Measurements from ENCODE around the gene TTC9. TPM values are rescaled to one million over a fixed set of nuclear protein-coding genes. Genes with fewer than 3 reads are reported as not detected.

TTC9 gene
- total RNA-seq = 1.3 and 4.3 TPM in 2 replicates
- 1.9 and 2.0 TPM in 2 replicates for polyA plus RNA-seq
- 1.4 and 1.7 TPM in 2 replicates for polyA plus RNA-seq (2012)
- 0.63 and 1.9 TPM in 2 replicates for polyA minus RNA-seq (ENCODE audit: low replicate concordance)

- Histone ChIP-seq H3K9me3 (ENCODE audit: control insufficient read depth, insufficient read depth, low read depth, low read length) (no peaks in the 10 kb centered on the region), H3K79me2 (ENCODE audit: control insufficient read depth, insufficient read depth, low read length) (no peaks in the 10 kb centered on the region), H3K4me3 (replicated peaks in 1 of 4; ENCODE audit: control extremely low read depth in 1 of 4, insufficient read depth in 1 of 4, low read depth in 3 of 4, low read length in 4 of 4) (peak within 1 kb of the TSS; percentile 33 to 58 (median 54)), H3K27ac (ENCODE audit: insufficient read depth, low read length) (no peak within 1 kb of the TSS), H3K4me1 (ENCODE audit: control insufficient read depth, extremely low read depth, insufficient read depth, low read length) (no peaks in the 10 kb centered on the region), H3K9ac (ENCODE audit: insufficient read depth, low read length) (peak within 1 kb of the TSS; percentile 7), H3K4me2 (ENCODE audit: extremely low read depth, insufficient read depth, low read length) (peak within 1 kb of the TSS; percentile 82), H3K27me3 (ENCODE audit: control insufficient read depth, insufficient read depth, low read length) (peaks cover 34% of the 10 kb centered on the region), H3K36me3 (ENCODE audit: control insufficient read depth, insufficient read depth, low read length) (no peaks in the 10 kb centered on the region), H2AFZ (ENCODE audit: low read length) (peak within 1 kb of the TSS; percentile 30), H4K20me1 (ENCODE audit: control insufficient read depth, extremely low read depth, insufficient read depth, low read length) (no peaks in the 10 kb centered on the region)
- no peak for DNase-seq (ENCODE audit: low read depth in 2 of 2)
- no peak for TF ChIP-seq CTCF (conservative IDR thresholded peaks at IDR 0.05 in 1 of 2, IDR thresholded peaks at IDR 0.05 in 1 of 2; ENCODE audit: low read depth in 1 of 2, low read length in 2 of 2)
- no peak for TF ChIP-seq EZH2 (IDR thresholded peaks at IDR 0.05; ENCODE audit: low read length, missing control alignments)
Measured at GRCh38 chr14:70641548-70642302, at the start of gene TTC9. TSS of gene TTC9 (plus strand) at chr14:70641916. CDS start at chr14:70642130, 214 bp downstream.

GRCh38 chr14:70594461-70594860 is 47.3 kb upstream of the TTC9 start:
- Histone ChIP-seq H4K20me1 (ENCODE audit: control insufficient read depth, extremely low read depth, insufficient read depth, low read length) (no peaks in the 10 kb centered on the region), H3K9me3 (ENCODE audit: control insufficient read depth, insufficient read depth, low read depth, low read length) (no peaks in the 10 kb centered on the region), H2AFZ (ENCODE audit: low read length) (no peak overlapping the region), H3K27me3 (ENCODE audit: control insufficient read depth, insufficient read depth, low read length) (no peaks in the 10 kb centered on the region), H3K9ac (ENCODE audit: insufficient read depth, low read length) (no peak overlapping the region), H3K4me2 (ENCODE audit: extremely low read depth, insufficient read depth, low read length) (no peak overlapping the region), H3K79me2 (ENCODE audit: control insufficient read depth, insufficient read depth, low read length) (peaks cover 23% of the 10 kb centered on the region), H3K4me1 (ENCODE audit: control insufficient read depth, extremely low read depth, insufficient read depth, low read length) (peaks cover under 1% of the 10 kb centered on the region), H3K4me3 (replicated peaks in 1 of 4; ENCODE audit: control extremely low read depth in 1 of 4, insufficient read depth in 1 of 4, low read depth in 3 of 4, low read length in 4 of 4) (no peak overlapping the region), H3K27ac (ENCODE audit: insufficient read depth, low read length) (no peak overlapping the region), H3K36me3 (ENCODE audit: control insufficient read depth, insufficient read depth, low read length) (peaks cover 2% of the 10 kb centered on the region)
- DNase-seq (ENCODE audit: low read depth in 2 of 2) = no peak
- TF ChIP-seq EZH2 (IDR thresholded peaks at IDR 0.05; ENCODE audit: low read length, missing control alignments) (no peak), CTCF (conservative IDR thresholded peaks at IDR 0.05 in 1 of 2, IDR thresholded peaks at IDR 0.05 in 1 of 2; ENCODE audit: low read depth in 1 of 2, low read length in 2 of 2) (no peak)

GRCh38 chr14:70595443-70596185 is 46.1 kb upstream of the TTC9 start:
- DNase-seq (ENCODE audit: low read depth in 2 of 2) = peak; percentile 1 to 18
- H4K20me1 ChIP-seq (ENCODE audit: control insufficient read depth, extremely low read depth, insufficient read depth, low read length) = no peaks in the 10 kb centered on the region
- TF ChIP-seq CTCF (conservative IDR thresholded peaks at IDR 0.05 in 1 of 2, IDR thresholded peaks at IDR 0.05 in 1 of 2; ENCODE audit: low read depth in 1 of 2, low read length in 2 of 2) (no peak), EZH2 (IDR thresholded peaks at IDR 0.05; ENCODE audit: low read length, missing control alignments) (no peak)

More at GRCh38 chr14:70595443-70596185, 46.1 kb upstream of the TTC9 start:
- Histone ChIP-seq H3K4me3 (replicated peaks in 1 of 4; ENCODE audit: control extremely low read depth in 1 of 4, insufficient read depth in 1 of 4, low read depth in 3 of 4, low read length in 4 of 4) (no peak overlapping the region), H3K27me3 (ENCODE audit: control insufficient read depth, insufficient read depth, low read length) (no peaks in the 10 kb centered on the region), H3K9ac (ENCODE audit: insufficient read depth, low read length) (no peak overlapping the region), H2AFZ (ENCODE audit: low read length) (no peak overlapping the region), H3K4me1 (ENCODE audit: control insufficient read depth, extremely low read depth, insufficient read depth, low read length) (peaks cover 3% of the 10 kb centered on the region), H3K27ac (ENCODE audit: insufficient read depth, low read length) (no peak overlapping the region), H3K36me3 (ENCODE audit: control insufficient read depth, insufficient read depth, low read length) (no peaks in the 10 kb centered on the region), H3K79me2 (ENCODE audit: control insufficient read depth, insufficient read depth, low read length) (peaks cover 32% of the 10 kb centered on the region), H3K4me2 (ENCODE audit: extremely low read depth, insufficient read depth, low read length) (no peak overlapping the region), H3K9me3 (ENCODE audit: control insufficient read depth, insufficient read depth, low read depth, low read length) (no peaks in the 10 kb centered on the region)

All from fibroblast of lung (primary cell).